NCI-H2227 (cell line): Measurements from ENCODE around the gene PI16.
A peak's percentile ranks its signal among the peaks of the same experiment; 100 is the strongest.

Experiments
- DNase-seq: peaks from one replicate; lab custom pipeline; 2025; ENCODE audit not compliant: unreplicated experiment; lab: John Stamatoyannopoulos, UW

Gene PI16

GRCh38 chr6:36956446-36956820, 1.9 kb downstream of the PI16 start:
- DNase-seq, result no peak

DNA sequence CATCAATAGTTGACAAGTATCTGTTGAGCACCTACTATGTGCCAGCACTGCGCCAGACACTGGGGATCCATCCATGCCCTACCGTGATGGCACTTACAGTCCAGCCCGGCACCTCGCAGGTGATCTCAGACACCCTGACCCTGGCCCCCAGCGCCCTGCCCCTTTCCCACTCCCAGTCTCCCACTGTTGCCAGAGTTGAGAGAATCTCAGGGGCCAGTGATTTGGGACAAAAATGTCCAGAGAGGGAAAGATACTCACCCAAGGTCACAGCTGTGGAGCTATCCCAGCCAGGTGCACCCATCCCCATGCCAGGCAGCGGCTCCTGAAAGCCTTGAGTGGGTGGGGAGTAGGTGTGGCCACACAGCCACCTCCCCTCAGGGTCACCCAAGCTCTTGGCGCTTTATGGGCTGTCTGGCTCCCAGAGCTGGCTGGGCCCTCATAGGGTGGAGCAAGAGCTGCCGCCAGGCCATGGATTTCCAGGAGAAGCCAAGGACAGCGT, 3.3 kb downstream of the PI16 start:
- no peak for DNase-seq

GRCh38 chr6:36958775-36959554, 4.4 kb downstream of the PI16 start:
- no peak for DNase-seq

- DNase-seq, result no peak
Measured at GRCh38 chr6:36959555-36960250, 5.2 kb downstream of the PI16 start.

GRCh38 chr6:36961441-36962435, 7.2 kb downstream of the PI16 start:
- no peak for DNase-seq

DNA sequence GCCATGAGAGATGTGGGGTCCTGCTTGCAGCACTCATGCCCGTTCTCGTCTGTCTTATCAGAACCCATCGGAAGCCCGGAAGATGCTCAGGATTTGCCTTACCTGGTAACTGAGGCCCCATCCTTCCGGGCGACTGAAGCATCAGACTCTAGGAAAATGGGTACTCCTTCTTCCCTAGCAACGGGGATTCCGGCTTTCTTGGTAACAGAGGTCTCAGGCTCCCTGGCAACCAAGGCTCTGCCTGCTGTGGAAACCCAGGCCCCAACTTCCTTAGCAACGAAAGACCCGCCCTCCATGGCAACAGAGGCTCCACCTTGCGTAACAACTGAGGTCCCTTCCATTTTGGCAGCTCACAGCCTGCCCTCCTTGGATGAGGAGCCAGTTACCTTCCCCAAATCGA, 8.3 kb downstream of the PI16 start:
- DNase-seq, result no peak

- DNase-seq, result no peak
Measured at GRCh38 chr6:36963451-36964290, 9.1 kb downstream of the PI16 start.

GRCh38 chr6:36964349-36964748, 9.8 kb downstream of the PI16 start:
- DNase-seq, result no peak

DNA sequence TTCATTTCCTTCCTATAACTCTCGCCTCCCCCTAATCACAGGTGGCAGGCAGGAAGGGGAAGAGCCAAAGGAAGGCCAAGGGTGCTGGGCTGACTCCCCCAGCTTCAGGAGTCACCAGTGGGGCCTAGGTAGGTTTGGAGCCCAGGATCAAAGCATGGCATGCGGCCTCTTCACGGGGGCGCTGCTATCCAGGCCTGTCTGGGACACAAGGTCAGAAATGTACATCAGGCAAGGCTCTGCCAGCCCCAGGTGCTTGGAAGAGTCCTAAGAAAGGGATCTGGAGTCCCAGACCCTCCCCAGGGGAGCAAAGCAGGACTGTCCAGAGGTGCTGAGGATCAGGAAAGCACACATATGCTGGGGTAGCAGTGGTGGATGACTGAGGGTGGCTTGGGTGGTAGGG, 10.4 kb downstream of the PI16 start:
- DNase-seq, result no peak

DNA sequence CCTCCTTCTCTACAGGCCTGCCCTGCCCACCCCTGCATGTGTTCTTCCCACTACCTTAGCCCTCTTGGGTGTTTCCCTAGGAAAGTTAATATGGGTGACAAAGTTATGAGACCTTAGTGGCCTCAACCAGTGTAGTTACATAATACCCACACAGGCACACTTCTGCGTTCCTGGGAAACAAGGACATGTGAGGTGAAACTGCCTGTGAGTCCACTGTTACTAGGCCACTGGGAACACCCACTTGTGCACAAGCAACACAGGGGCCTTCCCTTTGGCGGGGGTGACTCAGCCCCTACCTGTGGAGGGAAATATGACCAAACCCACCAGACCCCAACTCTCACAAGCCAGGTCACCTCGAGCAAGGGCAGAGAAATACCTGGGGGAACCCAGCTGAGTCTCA, 12.8 kb downstream of the PI16 start:
- DNase-seq, result no peak

GRCh38 chr6:36967757-36968156, 13.2 kb downstream of the PI16 start:
- DNase-seq, result no peak

DNA sequence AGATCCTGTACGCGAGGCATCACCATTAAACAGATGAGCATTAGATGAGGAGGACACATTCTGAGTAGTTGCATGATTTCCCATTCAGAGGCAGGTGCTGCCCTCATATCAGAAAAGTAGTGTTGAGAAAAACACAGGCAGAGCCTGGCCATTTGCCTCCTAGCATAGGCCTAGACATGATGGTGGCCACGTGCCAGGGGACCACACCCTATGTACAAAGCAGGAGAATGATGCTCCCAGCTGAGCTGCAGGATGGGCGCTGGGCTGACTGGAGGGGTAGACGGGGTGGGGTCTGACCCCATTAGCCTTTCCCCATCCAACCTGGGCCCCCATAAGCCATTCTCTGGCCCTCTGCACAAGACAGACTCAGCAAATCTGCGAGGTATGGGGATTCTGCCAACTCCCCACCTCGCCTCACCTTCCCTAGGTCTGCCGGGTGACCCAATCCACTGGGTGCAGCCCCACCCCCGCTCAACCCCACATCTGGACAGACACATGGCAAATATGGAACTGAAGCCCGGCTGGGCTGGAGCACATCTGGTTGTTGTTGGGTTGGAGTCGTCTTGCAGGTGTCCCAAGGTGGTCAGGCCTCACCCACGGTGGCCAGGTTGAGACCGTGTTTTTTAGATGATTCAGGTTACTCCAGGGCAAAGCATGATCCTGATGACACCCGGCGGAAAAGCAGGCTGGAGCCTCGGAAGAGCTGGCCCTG, 13.9 kb downstream of the PI16 start:
- no peak for DNase-seq

DNA sequence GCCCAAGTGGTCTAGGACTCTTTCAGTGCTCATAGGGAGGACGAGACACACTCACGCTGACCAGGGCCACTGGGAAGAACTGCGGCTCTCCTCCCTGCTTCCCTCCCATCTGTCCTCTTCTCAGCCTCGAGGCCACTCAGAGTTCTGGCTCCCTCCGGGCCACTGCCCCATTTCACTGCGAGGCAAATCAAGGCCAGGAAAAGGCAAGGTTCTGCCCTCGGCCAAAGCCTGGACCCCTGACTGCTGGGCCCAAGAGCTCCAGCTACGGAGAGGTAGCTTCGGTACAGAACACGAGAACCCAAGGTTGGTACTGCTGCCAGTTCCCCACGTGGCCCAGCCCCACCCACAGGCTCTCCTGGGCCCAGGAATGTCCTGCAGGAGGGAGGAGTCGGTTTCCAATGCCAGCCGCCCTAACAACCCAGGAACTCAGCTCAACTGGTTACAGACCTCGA, 14.7 kb downstream of the PI16 start:
- DNase-seq, result no peak

GRCh38 chr6:36969988-36970891, 15.7 kb downstream of the PI16 start:
- DNase-seq, result no peak

GRCh38 chr6:36970892-36971842, 16.6 kb downstream of the PI16 start:
- DNase-seq, result peak; percentile 31

- DNase-seq, result no peak
Measured at GRCh38 chr6:36971921-36972673, 17.6 kb downstream of the PI16 start.

GRCh38 chr6:36973190-36973589, 18.7 kb downstream of the PI16 start:
- DNase-seq, result no peak
